H9 (cell line): ENCODE data around the gene MAP3K7. TPM values are rescaled to one million over a fixed set of nuclear protein-coding genes. Genes with fewer than 3 reads are reported as not detected.

Experiments used
- DNase-seq: peaks from one replicate; pipeline ENCODE4 v3.0.0-alpha.2; 2017
- H2AFZ ChIP-seq: one replicate; pipeline ENCODE4 v1.6.1; 2013; ENCODE audit warnings: mild to moderate bottlenecking, low read length, control low read depth, moderate library complexity
- H2AK5ac ChIP-seq: 2 replicates; pipeline ENCODE4 v1.6.1; 2013; ENCODE audit warnings: low read length, control low read depth, mixed read lengths; ENCODE audit not compliant: insufficient read length
- H2BK120ac ChIP-seq: one replicate; pipeline ENCODE4 v1.6.1; 2013; ENCODE audit warnings: low read depth, mild to moderate bottlenecking, low read length, control low read depth, inconsistent platforms; ENCODE audit not compliant: poor library complexity, severe bottlenecking
- H2BK12ac ChIP-seq: 2 replicates; pipeline ENCODE4 v1.6.1; 2013; ENCODE audit warnings: low read length, control low read depth, mixed read lengths, low read depth; ENCODE audit not compliant: insufficient read length
- H2BK15ac ChIP-seq: 2 replicates; pipeline ENCODE4 v1.6.1; 2013; ENCODE audit warnings: low read depth, low read length, control low read depth
- H2BK20ac ChIP-seq: one replicate; pipeline ENCODE4 v1.6.1; 2013; ENCODE audit warnings: low read depth, mild to moderate bottlenecking, low read length, control low read depth, inconsistent platforms; ENCODE audit not compliant: poor library complexity, severe bottlenecking
- H2BK5ac ChIP-seq: 2 replicates; pipeline ENCODE4 v1.6.1; 2013; ENCODE audit warnings: low read length, control low read depth, mixed read lengths; ENCODE audit not compliant: insufficient read length
- H3K14ac ChIP-seq: 2 replicates; pipeline ENCODE4 v1.6.1; 2013; ENCODE audit warnings: low read length, control low read depth; ENCODE audit not compliant: insufficient read depth
- H3K18ac ChIP-seq: 2 replicates; pipeline ENCODE4 v1.6.1; 2013; ENCODE audit warnings: low read depth, mild to moderate bottlenecking, mixed read lengths, low read length, control low read depth; ENCODE audit not compliant: insufficient read length
- H3K23ac ChIP-seq: 2 replicates; pipeline ENCODE4 v1.6.1; 2013; ENCODE audit warnings: low read length, control low read depth, mixed read lengths, low read depth; ENCODE audit not compliant: insufficient read length
- H3K23me2 ChIP-seq: 2 replicates; pipeline ENCODE4 v1.6.1; 2013; ENCODE audit warnings: low read depth, mild to moderate bottlenecking, mixed read lengths, low read length, control low read depth; ENCODE audit not compliant: insufficient read length, poor library complexity, severe bottlenecking
- H3K27ac ChIP-seq: 2 replicates; pipeline ENCODE4 v1.5.1; 2013; ENCODE audit warnings: low read length, control low read depth, mixed read lengths, low read depth; ENCODE audit not compliant: insufficient read length
- H3K27me3 ChIP-seq: 2 replicates; pipeline ENCODE4 v1.6.1; 2013; ENCODE audit warnings: low read length, control low read depth, inconsistent platforms; ENCODE audit not compliant: insufficient read depth
- H3K4ac ChIP-seq: 2 replicates; pipeline ENCODE4 v1.6.1; 2013; ENCODE audit warnings: low read depth, mild to moderate bottlenecking, control low read depth, inconsistent platforms, low read length, moderate library complexity
- H3K4me1 ChIP-seq: 2 replicates; pipeline ENCODE4 v1.6.1; 2013; ENCODE audit warnings: low read length, control low read depth, inconsistent platforms; ENCODE audit not compliant: insufficient read depth
- H3K4me2 ChIP-seq: 2 replicates; pipeline ENCODE4 v1.6.1; 2013; ENCODE audit warnings: low read length, control low read depth, mixed read lengths; ENCODE audit not compliant: insufficient read length, insufficient read depth
- H3K56ac ChIP-seq: 2 replicates; pipeline ENCODE4 v1.6.1; 2013; ENCODE audit warnings: low read depth, mild to moderate bottlenecking, mixed read lengths, low read length, control low read depth; ENCODE audit not compliant: insufficient read length
- H3K79me1 ChIP-seq: 2 replicates; pipeline ENCODE4 v1.6.1; 2013; ENCODE audit warnings: low read depth, mild to moderate bottlenecking, moderate library complexity, low read length, control low read depth, inconsistent platforms; ENCODE audit not compliant: insufficient read depth, poor library complexity, severe bottlenecking
- H3K79me2 ChIP-seq: 2 replicates; pipeline ENCODE4 v1.6.1; 2013; ENCODE audit warnings: low read length, control low read depth, inconsistent platforms; ENCODE audit not compliant: insufficient read depth
- H3K9ac ChIP-seq: 2 replicates; pipeline ENCODE4 v1.6.1; 2013; ENCODE audit warnings: low read length, control low read depth, mixed read lengths; ENCODE audit not compliant: insufficient read length; ENCODE audit errors: extremely low read depth
- H3K9me3 ChIP-seq: one replicate; pipeline ENCODE4 v1.6.1; 2013; ENCODE audit warnings: low read depth, low read length, inconsistent platforms; ENCODE audit not compliant: control insufficient read depth
- H3T11ph ChIP-seq: one replicate; pipeline ENCODE4 v1.6.1; 2013; ENCODE audit warnings: mild to moderate bottlenecking, low read length, control low read depth, inconsistent platforms
- H4K20me1 ChIP-seq: one replicate; pipeline ENCODE4 v1.6.1; 2013; ENCODE audit not compliant: control insufficient read depth, insufficient read length, insufficient read depth
- H4K5ac ChIP-seq: 2 replicates; pipeline ENCODE4 v1.6.1; 2013; ENCODE audit warnings: low read depth, mild to moderate bottlenecking, mixed read lengths, low read length, control low read depth; ENCODE audit not compliant: insufficient read length
- H4K8ac ChIP-seq: replicated peaks from 2 replicates; pipeline ENCODE4 v1.6.1; 2013; ENCODE audit warnings: low read length, control low read depth, mixed read lengths, low read depth; ENCODE audit not compliant: insufficient read length
- H4K91ac ChIP-seq: 2 replicates; pipeline ENCODE4 v1.6.1; 2013; ENCODE audit warnings: low read depth, mild to moderate bottlenecking, moderate library complexity, mixed read lengths, low read length, control low read depth; ENCODE audit not compliant: insufficient read length
- H3K27ac Mint-ChIP-seq, 3 experiments: 2 replicates in 2 of 3; 3 replicates in 1 of 3; pipeline ENCODE4 v1.8.0; 2020 to 2021; ENCODE audit warnings: mixed read lengths in 3 of 3, mild to moderate bottlenecking in 1 of 3, moderate library complexity in 1 of 3
- H3K27me3 Mint-ChIP-seq: 2 replicates; pipeline ENCODE4 v1.8.0; 2021; ENCODE audit warnings: low read depth, mild to moderate bottlenecking, moderate library complexity, mixed read lengths
- H3K36me3 Mint-ChIP-seq, 3 experiments: 2 replicates in 2 of 3; 3 replicates in 1 of 3; pipeline ENCODE4 v1.8.0; 2020 to 2021; ENCODE audit warnings: low read depth in 3 of 3, mixed read lengths in 3 of 3; ENCODE audit not compliant: insufficient read depth in 1 of 3
- H3K4me1 Mint-ChIP-seq, 2 experiments: 2 replicates each; pipeline ENCODE4 v1.8.0; 2020; ENCODE audit warnings: mixed read lengths in 2 of 2
- H3K4me3 Mint-ChIP-seq, 2 experiments: 2 replicates in 1 of 2; 3 replicates in 1 of 2; pipeline ENCODE4 v1.8.0; 2020 to 2021; ENCODE audit warnings: mild to moderate bottlenecking in 2 of 2, mixed read lengths in 2 of 2, moderate library complexity in 1 of 2
- H3K9me3 Mint-ChIP-seq, 2 experiments: 2 replicates in 1 of 2; 3 replicates in 1 of 2; pipeline ENCODE4 v1.8.0; 2020; ENCODE audit warnings: mild to moderate bottlenecking in 2 of 2, mixed read lengths in 2 of 2, moderate library complexity in 1 of 2
- CTCF ChIP-seq: fragments of 200-600 bp; sonication (generic); conservative IDR thresholded peaks from 3 replicates; pipeline ENCODE4 v1.8.0; 2021; ENCODE audit warnings: antibody characterized with exemption, mild to moderate bottlenecking
- WGBS: extraction: QIAGEN DNeasy Blood & Tissue Kit; methylation state at CpG from one replicate; pipeline ENCODE4 v1.1.7; 2013; ENCODE audit warnings: missing lambda C conversion rate, low lambda C conversion rate, mixed read lengths; ENCODE audit not compliant: insufficient read length; ENCODE audit errors: extremely low coverage; 5-methylcytosine and 5-hydroxymethylcytosine counted together
- total RNA-seq: library from RNA; stranded (reverse); gene quantifications from 2 replicates; pipeline ENCODE4 v1.2.1, GENCODE V29; 2021

MAP3K7 gene
- total RNA-seq, 1 experiment from 2014 or later, result 31.3 TPM

- Mint-ChIP-seq H3K27ac (peak overlapping the region in 1 of 3 experiments; percentile 43; a peak in 1 of 7 replicates), H3K4me3 (no peak overlapping the region), H3K36me3 (peaks cover 0 to 5% (median 0%) of the 10 kb centered on the region in 3 experiments; a peak in 1 of 7 replicates), H3K4me1 (peaks cover 29 to 31% of the 10 kb centered on the region in 2 experiments), H3K9me3 (peaks cover 0 to 3% of the 10 kb centered on the region in 2 experiments; a peak in 1 of 5 replicates), H3K27me3 (no peaks in the 10 kb centered on the region; the same call in 1 of the 2 replicates)
- Histone ChIP-seq H2BK15ac (no peak overlapping the region), H3K9ac (no peak overlapping the region), H3K23ac (no peak overlapping the region), H3K4ac (no peak overlapping the region), H3K14ac (no peak overlapping the region), H3K56ac (no peak overlapping the region), H3K18ac (no peak overlapping the region), H3K79me1 (no peaks in the 10 kb centered on the region), H2BK5ac (no peak overlapping the region), H4K5ac (no peak overlapping the region), H3K4me1 (peaks cover 2% of the 10 kb centered on the region; the same call in 1 of the 2 replicates), H3K79me2 (no peaks in the 10 kb centered on the region), H2BK12ac (no peak overlapping the region), H3T11ph (no peak overlapping the region), H3K27me3 (no peaks in the 10 kb centered on the region), H2BK120ac (no peak overlapping the region), H2BK20ac (no peak overlapping the region), H4K91ac (no peak overlapping the region), H3K27ac (no peak overlapping the region), H3K9me3 (no peaks in the 10 kb centered on the region), H2AFZ (no peak overlapping the region), H3K23me2 (no peaks in the 10 kb centered on the region), H2AK5ac (no peak overlapping the region), H3K4me2 (no peak overlapping the region), H4K20me1 (no peaks in the 10 kb centered on the region), H4K8ac (no peak overlapping the region)
- peak; percentile 83 for DNase-seq
- peak; percentile 57 for TF ChIP-seq CTCF
- WGBS, result no CpG with 5 or more reads among the region's 4 CpGs
Measured at GRCh38 chr6:90478278-90478677, 108.6 kb downstream of the MAP3K7 start.
